Astrocyte of the hippocampus (primary cell): ENCODE measurements around the gene SDHA.
A peak's percentile ranks its signal among the peaks of the same experiment; 100 is the strongest.
"Not testable (repeated sequence)": the region's sequence is repeated elsewhere in the genome, so short reads cannot be mapped to it uniquely, and the experiment has no call there.

Source experiments
- DNase-seq: peaks from one replicate; pipeline ENCODE4 v3.0.0; 2011; ENCODE audit warnings: low read depth, low spot score

SDHA gene

DNA sequence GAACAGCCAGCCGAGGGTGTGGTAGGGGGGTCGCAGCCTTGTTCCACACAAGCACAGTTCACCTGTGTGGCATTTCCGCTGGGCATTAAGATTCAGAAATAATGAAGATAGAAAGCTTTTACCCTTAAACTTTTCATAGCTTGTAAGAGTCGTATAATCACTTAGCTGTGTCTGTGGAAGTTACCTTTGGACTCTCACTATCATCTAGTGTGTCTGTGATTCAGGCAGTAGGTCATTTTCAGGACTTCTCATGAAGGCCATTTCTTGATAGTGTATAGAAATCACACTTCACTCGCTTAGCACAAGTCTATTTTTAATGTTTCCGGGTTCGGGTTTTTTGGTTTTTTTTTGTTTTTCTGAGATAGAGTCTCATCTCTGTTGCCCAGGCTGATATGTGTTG is 37.0 kb downstream of the SDHA start:
- DNase-seq: not testable (repeated sequence)

DNA sequence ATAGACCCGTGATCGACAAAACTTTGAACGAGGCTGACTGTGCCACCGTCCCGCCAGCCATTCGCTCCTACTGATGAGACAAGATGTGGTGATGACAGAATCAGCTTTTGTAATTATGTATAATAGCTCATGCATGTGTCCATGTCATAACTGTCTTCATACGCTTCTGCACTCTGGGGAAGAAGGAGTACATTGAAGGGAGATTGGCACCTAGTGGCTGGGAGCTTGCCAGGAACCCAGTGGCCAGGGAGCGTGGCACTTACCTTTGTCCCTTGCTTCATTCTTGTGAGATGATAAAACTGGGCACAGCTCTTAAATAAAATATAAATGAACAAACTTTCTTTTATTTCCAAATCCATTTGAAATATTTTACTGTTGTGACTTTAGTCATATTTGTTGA is 38.2 kb downstream of the SDHA start:
- not testable (repeated sequence) for DNase-seq

DNA sequence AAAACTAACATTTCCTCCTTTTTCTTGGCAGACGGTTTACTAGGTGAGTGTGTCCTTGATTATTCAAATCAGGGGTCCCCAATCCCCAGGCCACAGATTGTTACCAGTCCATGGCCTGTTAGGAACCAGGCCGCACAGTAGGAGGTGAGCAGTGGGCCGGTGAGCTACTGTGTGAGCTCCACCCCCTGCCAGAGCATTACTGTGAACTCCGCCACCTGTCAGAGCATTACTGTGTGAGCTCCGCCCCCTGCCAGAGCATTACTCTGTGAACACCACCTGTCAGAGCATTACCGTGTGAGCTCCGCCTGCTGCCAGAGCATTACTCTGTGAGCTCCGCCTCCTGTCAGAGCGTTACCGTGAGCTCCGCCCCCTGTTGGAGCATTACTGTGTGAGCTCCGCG is 39.0 kb downstream of the SDHA start:
- DNase-seq: no peak

DNA sequence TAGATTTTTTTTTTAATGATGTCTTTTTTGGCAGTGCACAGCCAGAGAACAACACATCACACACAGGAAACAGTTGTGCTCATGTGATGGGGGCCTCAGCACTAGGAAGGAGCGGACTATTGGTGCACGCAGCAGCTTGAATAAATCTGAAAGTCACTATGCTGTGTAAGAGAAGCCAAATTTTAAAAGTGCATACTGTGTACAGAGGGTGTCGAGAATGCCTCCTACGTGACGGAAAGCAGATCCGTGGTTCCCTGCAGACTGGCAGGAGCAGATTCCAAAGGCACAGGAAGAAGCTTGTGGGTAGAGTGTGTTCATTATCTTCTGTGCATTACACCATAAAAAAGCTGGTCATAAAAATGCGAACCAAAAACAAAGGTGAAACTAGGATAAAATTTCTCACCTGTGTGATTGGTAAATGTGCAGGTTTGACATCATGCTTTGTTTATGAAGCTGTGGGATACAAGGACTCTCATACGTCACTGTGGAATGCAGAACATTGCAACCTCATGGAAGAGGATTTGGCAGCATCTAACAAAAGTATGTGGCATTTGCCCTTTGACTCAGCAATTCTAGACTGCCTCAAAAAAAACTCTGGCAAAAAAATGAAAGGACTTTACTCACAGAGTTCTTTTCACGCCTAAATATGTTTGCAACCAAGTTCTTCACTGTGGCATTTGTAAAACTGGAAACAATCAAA is 45.3 kb downstream of the SDHA start:
- DNase-seq: peak; percentile 90

DNA sequence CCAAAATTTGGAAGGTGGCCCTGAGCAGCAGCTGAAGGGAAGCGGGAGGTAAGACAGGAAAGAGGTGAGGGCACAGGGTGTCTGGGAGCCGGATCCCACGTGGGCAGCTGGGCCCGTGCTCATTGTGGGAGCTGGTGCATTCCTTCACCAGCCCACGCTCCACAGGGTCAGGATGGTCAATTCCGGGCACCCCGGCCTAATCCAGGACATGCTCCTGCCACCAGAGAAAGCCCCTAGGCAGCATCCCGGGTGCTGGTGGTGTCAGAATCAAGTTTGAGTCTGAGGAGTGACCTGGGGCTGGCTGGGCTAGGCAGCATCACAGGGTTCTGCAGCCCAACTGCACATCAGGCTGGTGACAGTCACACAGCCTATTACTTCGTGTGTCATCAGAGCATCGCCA is 46.2 kb downstream of the SDHA start:
- no peak for DNase-seq

DNA sequence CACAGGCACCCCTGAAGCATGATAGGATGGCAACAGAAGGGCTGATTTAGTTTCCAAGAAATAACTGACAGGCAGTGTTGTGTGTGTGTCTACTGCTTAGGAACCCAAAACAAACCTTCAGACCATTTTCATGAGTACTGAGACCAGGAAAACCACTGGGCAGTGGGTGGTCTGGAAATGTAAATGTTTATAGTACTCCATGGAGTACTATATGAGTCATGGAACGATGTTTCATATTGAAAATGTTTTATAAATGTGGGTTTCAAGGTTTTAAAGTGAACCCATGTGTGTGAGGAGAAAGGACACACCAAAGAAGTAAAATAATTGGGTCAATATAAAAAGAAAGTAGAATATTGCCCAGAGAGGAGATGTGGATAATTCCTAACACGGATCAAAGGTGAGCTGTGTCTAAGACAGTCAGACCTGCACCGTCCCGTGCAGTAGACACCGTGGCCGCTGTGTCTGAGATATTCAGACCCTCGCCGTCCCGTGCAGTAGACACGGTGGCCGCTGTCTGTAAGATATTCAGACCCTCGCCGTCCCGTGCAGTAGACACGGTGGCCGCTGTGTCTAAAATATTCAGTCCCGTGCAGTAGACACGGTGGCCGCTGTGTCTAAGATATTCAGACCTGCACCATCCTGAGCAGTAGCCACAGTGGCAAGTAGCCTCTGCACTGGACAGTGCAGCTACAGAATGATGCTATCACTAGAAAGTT is 48.3 kb downstream of the SDHA start:
- DNase-seq: not testable (repeated sequence)

DNA sequence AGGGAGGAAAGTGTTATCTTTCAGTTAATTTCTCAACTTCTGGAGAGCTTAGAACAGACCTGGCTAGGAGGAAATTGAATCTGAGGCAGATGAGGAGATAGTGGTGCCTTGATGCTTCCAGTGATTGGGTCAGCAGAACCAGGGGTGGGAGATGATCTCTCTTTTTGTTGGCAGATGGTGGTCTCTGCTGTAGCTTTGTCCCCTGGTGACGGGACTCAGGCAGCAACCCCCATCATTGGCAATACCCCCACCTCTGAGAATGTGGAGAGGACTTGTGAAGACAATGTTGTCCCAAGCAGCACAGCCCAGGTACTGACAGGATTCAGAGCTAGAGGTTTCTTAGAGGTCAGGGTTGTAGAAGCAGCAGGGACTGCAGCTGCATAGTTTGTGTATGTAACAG is 49.6 kb downstream of the SDHA start:
- DNase-seq: no peak

DNA sequence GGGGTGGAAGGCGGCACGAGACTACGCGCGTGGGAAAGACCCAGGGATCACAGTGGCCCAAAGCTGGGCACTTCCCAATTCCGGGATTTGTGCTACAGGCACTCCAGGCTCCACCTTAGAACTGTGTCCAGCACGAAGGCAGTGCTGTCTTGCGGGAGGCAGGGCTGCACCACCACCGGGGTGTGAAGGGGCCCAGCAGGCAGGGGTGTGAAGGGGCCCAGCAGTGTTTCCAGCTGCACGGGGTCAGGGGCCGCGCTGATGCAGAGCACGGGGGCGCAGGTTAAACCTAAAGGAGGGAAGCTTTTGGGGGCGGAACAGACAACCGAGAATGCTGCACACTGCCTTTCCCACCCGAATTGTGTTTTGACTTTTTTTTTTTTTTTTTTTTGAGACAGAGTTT is 52.2 kb downstream of the SDHA start:
- DNase-seq: no peak

DNA sequence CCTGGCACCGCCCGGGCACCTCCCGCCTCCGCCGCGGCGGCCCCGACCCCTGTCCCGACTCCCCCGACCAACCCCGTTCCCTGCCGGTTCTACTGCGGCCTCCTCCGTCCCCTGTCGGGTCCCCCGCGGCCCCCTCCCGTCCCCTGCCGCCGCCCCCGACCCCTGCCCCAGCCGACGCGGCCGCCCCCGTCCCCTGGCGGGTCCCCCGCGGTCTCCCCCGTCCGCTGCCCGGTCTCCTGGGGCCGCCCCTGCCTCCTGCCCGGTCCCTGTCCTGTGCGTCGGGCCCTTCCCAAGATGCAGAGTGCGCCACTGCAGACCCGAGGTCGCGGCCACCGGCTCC is 53.7 kb downstream of the SDHA start:
- not testable (repeated sequence) for DNase-seq

DNA sequence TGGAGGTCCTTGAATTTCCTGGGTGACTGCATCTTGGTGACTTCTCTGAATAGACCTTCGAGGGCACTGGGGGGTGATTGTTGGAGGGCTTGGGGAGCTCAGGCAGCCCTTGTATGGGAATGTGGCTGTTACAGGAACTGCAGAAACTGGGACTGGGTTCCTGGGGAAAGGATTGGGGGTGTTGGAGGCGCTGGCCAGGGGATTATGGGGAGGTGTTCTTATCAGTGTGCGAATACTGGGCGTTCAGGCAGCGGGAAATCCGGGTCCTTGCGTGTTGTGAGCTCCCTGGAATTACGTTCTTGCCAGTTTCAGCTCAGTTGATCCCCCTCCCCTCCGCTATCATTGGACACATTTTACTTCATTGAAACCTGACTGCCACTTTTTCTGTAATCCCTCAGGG is 55.0 kb downstream of the SDHA start:
- DNase-seq: not testable (repeated sequence)

DNA sequence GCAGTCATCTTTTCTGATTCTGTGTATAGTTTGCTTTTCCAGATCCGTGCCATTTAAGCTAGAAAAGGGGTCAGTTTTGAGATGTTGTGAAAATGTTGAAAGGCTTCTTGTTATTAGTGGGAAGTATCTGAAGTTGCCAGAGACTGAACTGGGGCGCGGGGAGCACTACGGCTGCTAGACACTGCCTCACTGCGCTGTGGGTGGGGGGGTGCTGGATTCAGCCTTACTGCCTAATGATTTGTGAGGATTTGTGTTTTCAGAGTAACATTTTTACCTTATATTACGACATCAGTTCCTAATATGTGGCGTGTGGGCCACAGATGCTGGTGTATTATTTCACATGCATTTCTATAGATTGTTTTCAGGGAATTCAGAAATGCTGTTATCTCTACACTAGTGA is 55.4 kb downstream of the SDHA start:
- not testable (repeated sequence) for DNase-seq

DNA sequence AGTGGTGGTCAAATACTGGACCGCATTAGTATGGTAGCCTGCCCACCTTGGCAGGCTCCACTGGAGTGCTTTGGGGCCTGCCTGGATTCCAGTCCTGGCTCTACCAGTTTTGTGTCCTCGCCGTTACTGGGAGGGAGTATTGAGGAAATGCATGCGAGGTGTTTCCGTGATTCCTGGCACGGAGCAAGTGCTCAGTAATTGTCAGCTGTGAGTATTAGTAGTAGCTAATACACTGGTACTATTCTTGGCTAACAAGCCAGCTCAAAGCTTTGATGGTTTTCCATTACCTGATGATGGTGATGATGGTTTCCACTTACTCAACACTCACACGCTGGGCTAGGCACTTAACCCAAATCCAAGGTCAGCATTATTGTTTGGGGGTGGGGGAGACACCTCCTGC is 56.2 kb downstream of the SDHA start:
- not testable (repeated sequence) for DNase-seq

DNA sequence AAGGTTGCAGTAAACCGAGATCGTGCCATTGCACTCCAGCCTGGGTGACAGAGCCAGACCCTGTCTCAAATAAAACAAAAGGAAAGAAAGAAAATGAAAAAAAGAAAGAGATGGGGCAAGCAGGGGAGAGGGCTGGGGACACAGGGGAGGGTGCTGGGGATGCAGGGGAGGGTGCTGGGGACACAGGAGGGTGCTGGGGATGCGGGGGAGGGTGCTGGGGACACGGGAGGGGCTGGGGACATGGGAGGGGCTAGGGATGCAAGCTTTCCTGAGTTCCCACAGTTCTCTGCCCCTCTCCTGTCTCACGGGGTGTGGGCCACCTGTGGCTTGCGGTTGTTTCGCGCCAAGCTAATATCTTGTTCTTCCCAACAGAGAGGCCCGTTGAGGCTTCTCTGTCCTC is 60.5 kb downstream of the SDHA start:
- DNase-seq: no peak

DNA sequence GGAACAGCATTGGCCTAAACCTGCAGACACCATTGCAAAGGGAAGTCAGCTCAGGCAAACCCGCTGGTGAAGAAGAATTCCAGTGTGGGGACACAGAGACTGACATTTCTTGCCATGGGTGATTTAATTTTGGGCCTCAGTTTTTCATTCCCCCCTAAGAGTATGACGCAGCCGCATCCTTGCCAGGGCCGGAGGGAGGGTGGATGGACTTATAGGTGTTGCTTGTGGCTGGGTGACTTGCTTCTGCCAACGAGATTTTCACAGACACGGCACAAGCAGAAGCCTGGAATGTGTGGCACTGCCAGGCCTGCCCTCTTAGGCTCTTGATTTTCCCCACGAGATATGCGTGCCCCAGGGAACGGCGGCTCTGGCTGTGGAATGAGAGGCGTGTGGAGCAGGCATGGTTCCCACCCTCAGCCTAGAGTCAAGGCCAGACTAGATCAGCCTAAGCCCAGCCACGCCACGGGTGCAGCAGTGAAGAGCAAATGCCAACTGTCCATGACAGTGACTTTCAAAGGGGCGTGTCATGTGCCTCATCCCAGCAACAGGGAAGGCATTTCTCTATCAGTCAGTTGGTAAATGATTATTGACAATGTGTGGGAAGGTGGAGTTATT is 61.0 kb downstream of the SDHA start:
- not testable (repeated sequence) for DNase-seq

DNA sequence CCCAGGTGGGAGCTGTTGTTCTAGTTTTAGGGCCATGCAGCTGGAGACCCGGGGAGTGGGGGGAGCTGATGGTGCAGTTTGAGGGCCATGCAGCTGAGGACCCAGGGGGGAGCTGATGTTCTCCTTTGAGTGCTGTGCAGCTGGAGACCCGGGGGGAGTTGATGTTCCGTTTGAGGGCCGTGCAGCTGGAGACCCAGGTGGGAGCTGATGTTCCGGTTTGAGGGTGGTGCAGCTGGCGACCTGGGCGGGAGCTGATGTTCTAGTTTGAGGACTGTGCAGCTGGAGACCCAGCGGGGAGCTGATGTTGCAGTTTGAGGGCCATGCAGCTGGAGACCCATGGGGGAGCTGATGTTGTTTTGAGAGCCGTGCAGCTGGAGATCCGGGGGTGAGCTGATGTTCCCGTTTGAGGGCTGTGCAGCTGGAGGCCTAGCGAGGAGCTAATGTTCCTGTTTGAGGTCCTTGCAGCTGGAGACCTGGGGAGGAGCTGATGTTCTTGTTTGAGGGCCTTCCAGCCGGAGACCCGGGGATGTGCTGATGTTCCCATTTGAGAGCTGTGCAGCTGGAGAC is 68.0 kb downstream of the SDHA start:
- DNase-seq: no peak

DNA sequence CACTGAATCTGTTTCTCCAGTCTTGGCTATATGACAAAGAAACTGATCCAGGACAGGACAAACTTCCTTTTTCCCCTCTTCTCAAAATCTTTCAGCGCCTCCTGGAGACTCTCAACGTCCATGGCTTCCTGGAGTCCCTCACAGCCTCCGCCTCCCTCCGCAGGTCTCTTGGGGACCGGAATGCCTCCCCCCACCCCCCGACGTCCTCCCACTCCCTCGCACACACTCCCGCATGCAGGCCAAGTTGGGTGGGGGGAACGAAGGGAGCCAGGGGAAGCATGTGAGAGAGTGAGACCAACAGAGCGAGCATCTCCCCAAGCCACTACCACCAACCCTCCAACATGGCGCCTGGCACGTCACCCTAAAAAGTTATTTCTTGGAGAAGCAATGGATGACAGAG is 72.1 kb downstream of the SDHA start:
- DNase-seq: not testable (repeated sequence)

DNA sequence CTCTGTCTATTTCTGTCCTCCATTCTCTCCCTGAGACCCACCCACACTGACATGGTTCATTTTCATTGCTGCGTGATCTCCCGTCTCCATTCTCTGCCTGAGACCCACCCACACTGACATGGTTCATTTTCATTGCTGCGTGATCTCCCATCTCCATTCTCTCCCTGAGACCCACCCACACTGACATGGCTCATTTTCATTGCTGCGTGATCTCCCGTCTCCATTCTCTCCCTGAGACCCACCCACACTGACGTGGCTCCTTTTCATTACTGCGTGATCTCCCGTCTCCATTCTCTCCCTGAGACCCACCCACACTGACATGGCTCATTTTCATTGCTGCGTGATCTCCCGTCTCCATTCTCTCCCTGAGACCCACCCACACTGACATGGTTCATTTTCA is 73.2 kb downstream of the SDHA start:
- DNase-seq: not testable (repeated sequence)

DNA sequence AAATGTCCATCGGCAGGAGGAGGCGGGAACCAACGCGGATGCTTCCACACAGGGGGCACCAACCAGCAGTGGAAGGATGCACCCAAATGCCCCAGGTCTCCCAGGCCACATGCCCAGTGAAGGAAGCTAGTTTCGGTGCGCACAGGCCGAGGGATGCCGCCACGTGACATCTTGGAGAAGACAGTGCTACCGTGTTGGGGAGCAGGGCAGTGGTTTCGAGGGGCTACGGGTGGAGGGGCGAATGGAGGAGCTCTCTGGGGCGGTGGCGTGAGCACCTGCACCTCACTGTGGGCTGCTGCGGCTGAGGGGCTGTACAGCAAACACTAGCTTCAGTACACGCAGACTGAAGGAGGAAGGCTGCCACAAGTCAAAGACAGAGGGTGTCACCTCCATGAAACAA is 76.7 kb downstream of the SDHA start:
- DNase-seq: not testable (repeated sequence)

DNA sequence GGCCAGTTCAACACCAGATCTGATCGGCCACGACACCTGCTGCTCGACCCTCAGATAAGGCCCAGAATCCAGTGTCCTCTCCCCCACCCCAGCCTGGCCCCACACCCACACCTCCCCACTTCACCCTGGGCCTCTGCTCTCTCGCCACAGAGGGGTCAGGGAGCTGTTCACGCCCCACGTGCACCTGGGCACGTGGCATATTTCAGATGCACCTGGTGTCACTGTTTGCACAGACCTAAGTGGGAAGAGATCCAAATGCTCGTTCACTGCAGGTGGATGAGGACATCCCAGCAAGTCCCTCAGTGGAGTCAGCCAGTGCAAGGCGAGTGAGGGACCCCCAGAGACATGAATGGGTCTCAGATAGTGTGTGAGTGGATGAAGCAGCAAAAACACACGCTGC is 78.1 kb downstream of the SDHA start:
- not testable (repeated sequence) for DNase-seq

DNA sequence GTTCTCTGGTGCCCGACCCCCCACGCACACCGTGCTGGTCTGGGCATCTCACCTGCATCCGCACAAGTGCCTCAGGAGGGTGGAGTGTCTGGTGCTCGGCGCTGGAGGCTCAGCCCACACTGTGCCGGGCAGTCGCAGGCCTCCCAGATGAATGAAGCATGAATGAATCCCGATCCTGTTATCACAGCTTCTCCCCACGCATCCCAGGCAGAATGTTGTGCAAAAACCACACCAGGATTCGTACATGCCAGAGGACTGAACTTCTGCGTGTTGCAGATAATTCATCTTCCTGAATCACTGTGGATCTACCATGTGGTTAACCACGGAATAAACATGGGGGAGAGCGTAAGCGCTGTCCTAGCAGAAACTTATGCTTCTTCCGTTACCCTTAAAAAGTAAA is 78.8 kb downstream of the SDHA start:
- DNase-seq: peak; percentile 67

DNA sequence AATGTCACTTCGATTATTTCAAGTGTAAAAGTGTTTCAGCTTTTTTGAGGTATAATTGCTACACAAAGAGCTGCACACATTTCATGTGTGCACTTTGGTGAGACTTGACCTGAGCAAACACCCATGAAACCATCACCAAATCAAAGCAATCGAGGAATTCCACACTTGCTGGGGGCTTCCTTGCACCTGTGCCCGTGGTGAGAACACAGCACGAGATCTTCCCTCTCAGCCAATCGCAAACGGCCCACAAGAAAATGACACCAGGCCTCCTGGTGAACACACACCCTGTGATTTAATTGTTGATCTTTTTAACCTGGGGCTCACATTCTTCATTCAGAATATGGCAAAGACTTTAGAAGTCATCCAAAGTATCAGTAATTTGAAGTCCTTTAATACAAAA is 79.3 kb downstream of the SDHA start:
- DNase-seq: not testable (repeated sequence)

DNA sequence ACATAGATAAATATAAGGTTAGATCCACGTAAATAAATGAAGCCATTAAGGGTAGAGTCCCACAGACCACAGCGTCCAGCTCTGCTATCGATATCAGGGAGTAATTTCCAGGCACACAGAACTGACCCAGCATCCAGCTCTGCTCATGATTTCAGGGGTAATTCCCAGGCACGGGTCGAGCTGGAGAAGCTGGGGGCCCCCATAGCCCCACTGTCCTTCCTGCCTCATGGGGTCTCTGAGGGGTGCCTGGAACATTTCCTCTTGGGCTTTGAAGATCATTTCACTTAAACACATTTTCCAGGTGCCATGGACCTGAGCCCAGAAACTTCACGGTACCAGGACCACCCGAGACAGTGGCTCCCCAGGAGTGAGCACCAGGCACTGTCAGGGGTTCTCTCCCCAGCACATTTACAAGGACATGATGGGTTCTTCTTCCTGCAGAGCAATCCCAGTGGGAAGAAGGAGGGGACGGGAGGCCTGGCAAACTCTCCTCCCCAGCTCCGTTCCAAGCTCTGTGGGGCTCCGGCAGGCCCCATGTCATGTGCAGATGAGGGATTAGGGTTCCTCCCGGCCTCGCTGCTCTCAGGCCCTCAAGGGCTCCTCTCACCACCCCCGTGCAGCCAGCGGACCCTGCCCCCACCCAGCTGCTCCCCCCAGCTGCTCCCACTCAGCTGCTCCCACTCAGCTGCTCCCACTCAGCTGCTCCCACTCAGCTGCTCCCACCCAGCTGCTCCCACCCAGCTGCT is 80.0 kb downstream of the SDHA start:
- DNase-seq: not testable (repeated sequence)
